Ramos (cell line): ENCODE data around the gene ATG14.
"Not testable (repeated sequence)": the region's sequence is repeated elsewhere in the genome, so short reads cannot be mapped to it uniquely, and the experiment has no call there.

Source experiments
- in situ Hi-C: fragments of 300-500 bp; cut with MboI; formaldehyde crosslinking; loops from one replicate; pipeline ENCODE4 v1.14.3; 2022; ENCODE audit warnings: low sequenced_read_pairs; ENCODE audit not compliant: unreplicated experiment

Gene ATG14

GRCh38 chr14:55398679-55399078 lies 13.0 kb downstream of the ATG14 start:
- in situ Hi-C loops, result no loop called here

- in situ Hi-C loops, result no loop called here
These were observed 22.3 kb downstream of the ATG14 start for GRCh38 chr14:55389330-55389729.

GRCh38 chr14:55388160-55388559 lies 23.5 kb downstream of the ATG14 start:
- in situ Hi-C loops, result no loop called here

- in situ Hi-C loops, result no loop called here
These were observed 24.5 kb downstream of the ATG14 start for GRCh38 chr14:55387121-55387520.

- in situ Hi-C loops, result no loop called here
These were observed 25.4 kb downstream of the ATG14 start for GRCh38 chr14:55386037-55386808.

- in situ Hi-C loops, result no loop called here
These were observed 27.1 kb downstream of the ATG14 start for GRCh38 chr14:55384536-55384935.

- in situ Hi-C loops, result no loop called here
These were observed 28.0 kb downstream of the ATG14 start for GRCh38 chr14:55383541-55384140.

- in situ Hi-C loops, result not testable (repeated sequence)
These were observed 28.6 kb downstream of the ATG14 start for GRCh38 chr14:55383056-55383466.

GRCh38 chr14:55382483-55382882 lies 29.1 kb downstream of the ATG14 start:
- in situ Hi-C loops, result no loop called here

- in situ Hi-C loops, result no loop called here
These were observed 30.1 kb downstream of the ATG14 start for GRCh38 chr14:55381561-55381960.

GRCh38 chr14:55381040-55381439 lies 30.6 kb downstream of the ATG14 start:
- in situ Hi-C loops, result no loop called here

- in situ Hi-C loops, result no loop called here
These were observed 34.4 kb downstream of the ATG14 start for GRCh38 chr14:55377236-55377635.

- in situ Hi-C loops, result no loop called here
These were observed 36.9 kb downstream of the ATG14 start for GRCh38 chr14:55374771-55375170.

- in situ Hi-C loops, result no loop called here
These were observed 37.6 kb downstream of the ATG14 start for GRCh38 chr14:55373784-55374705.

- in situ Hi-C loops, result no loop called here
These were observed 38.8 kb downstream of the ATG14 start for GRCh38 chr14:55372825-55373224.

- in situ Hi-C loops, result no loop called here
These were observed 39.2 kb downstream of the ATG14 start for GRCh38 chr14:55372423-55372822.

- in situ Hi-C loops, result no loop called here
These were observed 40.7 kb downstream of the ATG14 start for GRCh38 chr14:55370883-55371455.

- in situ Hi-C loops, result no loop called here
These were observed 45.4 kb downstream of the ATG14 start for GRCh38 chr14:55366271-55366670.

- in situ Hi-C loops, result no loop called here
These were observed 50.4 kb downstream of the ATG14 start for GRCh38 chr14:55361190-55361589.

- in situ Hi-C loops, result no loop called here
These were observed 52.3 kb downstream of the ATG14 start for GRCh38 chr14:55359307-55359706.

GRCh38 chr14:55356913-55357312 lies 54.7 kb downstream of the ATG14 start:
- in situ Hi-C loops, result no loop called here
